Heart left ventricle (tissue), 16 donors: ENCODE results near the gene TARDBP. TPM values are rescaled to one million over a fixed set of nuclear protein-coding genes. Genes with fewer than 3 reads are reported as not detected.
"Not testable (repeated sequence)": the region's sequence is repeated elsewhere in the genome, so short reads cannot be mapped to it uniquely, and the experiment has no call there.

Experiments used
- ATAC-seq, 4 donors: fragments of 200-7000 bp; cut with Tn5 transposase; one replicate each; pipeline ENCODE4 v1.9.1; 2020 to 2022; ENCODE audit warnings: moderate library complexity in 4 of 4, mild to moderate bottlenecking in 3 of 4, moderate number of reproducible peaks in 1 of 4
- DNase-seq, 5 donors: peaks; one replicate each; pipeline ENCODE4 v3.0.0-alpha.2; 2020
- H3K27ac ChIP-seq, 12 donors: fragments of 200-600 bp; sonication (generic) in 4 of 12; one replicate each; pipeline versions ENCODE4 v1.5.0 to v1.8.0; 2016 to 2022; ENCODE audit warnings: mild to moderate bottlenecking in 2 of 12
- H3K27me3 ChIP-seq, 9 donors: fragments of 200-600 bp; sonication (generic) in 2 of 9; one replicate each; pipeline versions ENCODE4 v1.5.1 to v1.8.0; 2016 to 2022; ENCODE audit warnings: mild to moderate bottlenecking in 3 of 9
- H3K36me3 ChIP-seq, 9 donors: fragments of 200-600 bp; sonication (generic) in 2 of 9; one replicate each; pipeline versions ENCODE4 v1.5.0 to v1.8.0; 2018 to 2022; ENCODE audit warnings: mild to moderate bottlenecking in 2 of 9
- H3K4me1 ChIP-seq, 12 donors: fragments of 200-600 bp; sonication (generic) in 4 of 12; one replicate each; pipeline versions ENCODE4 v1.5.0 to v1.8.0; 2016 to 2022; ENCODE audit warnings: mild to moderate bottlenecking in 3 of 12
- H3K4me3 ChIP-seq, 12 donors: fragments of 200-600 bp; sonication (generic) in 4 of 12; one replicate each; pipeline versions ENCODE4 v1.5.0 to v1.8.0; 2017 to 2022; ENCODE audit warnings: mild to moderate bottlenecking in 9 of 12, moderate library complexity in 4 of 12
- H3K9me3 ChIP-seq, 12 donors: fragments of 200-600 bp; sonication (generic) in 4 of 12; one replicate each; pipeline versions ENCODE4 v1.5.0 to v1.8.0; 2016 to 2022; ENCODE audit warnings: mild to moderate bottlenecking in 1 of 12
- POLR2A ChIP-seq, 2 donors: fragments of 450-650 bp; IDR thresholded peaks; one replicate each; pipeline ENCODE4 v1.6.1; 2017; ENCODE audit warnings: antibody characterized with exemption in 2 of 2, mild to moderate bottlenecking in 2 of 2, moderate library complexity in 2 of 2
- WGBS, 4 donors: extraction: QIAGEN DNeasy Blood & Tissue Kit in 2 of 4; methylation state at CpG; one replicate each; pipeline versions ENCODE4 v1.1.5 to v1.1.7; 2013 to 2018; 5-methylcytosine and 5-hydroxymethylcytosine counted together
- intact Hi-C, 10 donors: fragments of 100-400 bp; cut with DNase I; formaldehyde crosslinking; loops; one replicate each; pipeline versions ENCODE4 v1.11.1 to v1.14.2; 2022
- polyA plus RNA-seq, 2 donors: library from polyadenylated mRNA; stranded (reverse); fragments of 200-250 nt; gene quantifications; one replicate each; pipeline ENCODE4 v1.2.3, GENCODE V29; 2013
- total RNA-seq, 9 donors: library from RNA; depleted of rRNA in 2 of 9; stranded (reverse); fragments of >200 nt in 2 of 9; fragmentation: NEBNext Ultra II Directional in 3 of 9; extraction: Animal tissue kit (Norgen Biotek cat#: 25700) in 3 of 9; gene quantifications; one replicate each; pipeline versions ENCODE4 v1.1.0 to v1.2.4, GENCODE V29; 2016 to 2023
- TF ChIP-seq, protein P1 (sequence below), 12 donors: fragments of 200-600 bp; sonication (generic) in 4 of 12; IDR thresholded peaks; one replicate each; pipeline versions ENCODE4 v1.5.0 to v1.8.0; 2018 to 2022; ENCODE audit warnings: antibody characterized with exemption in 12 of 12, mild to moderate bottlenecking in 5 of 12
- donor health status: ischemic (EF 13 %, LVEDD 7.1; RV severe dilation, severe dysfunction).
- donor health status: healthy with polysubstance abuse.
- donor health status: DM: no; HTN: yes; CAD: no.
- donor health status: DM: no; HTN: no; CAD: no.
- donor health status: ischemic (EF 25% LVEDD 6.9; RV normal size, moderate dysfunction).
- donor health status: ischemic (EF 25% LVEDD 5.7; RV mildly dilated, moderate dysfunction).
- donor health status: healthy.
- donor health status: DM: yes; HTN: yes; CAD: no.
- donor health status: ischemic (EF 35%, LVEDD 5.7; RV mildly dilated, moderate dysfunction).
- donor health status: nonischemic (EF 11% LVEDD 7.7; RV severe dilation, severe dysfunction).
- donor health status: DM: yes; HTN: yes; CAD: no.
- donor health status: PGD.
- donor health status: ischemic (EF 29% LVEDD 5.4; RV normal size, mild dysfunction).
- donor health status: nonischemic (EF 23%, LVEDD 6.1; RV moderate dilation, normal function).

The TARDBP gene
- total and polyA plus RNA-seq, 11 donors: 66.3 to 138 (median 103) TPM

DNA sequence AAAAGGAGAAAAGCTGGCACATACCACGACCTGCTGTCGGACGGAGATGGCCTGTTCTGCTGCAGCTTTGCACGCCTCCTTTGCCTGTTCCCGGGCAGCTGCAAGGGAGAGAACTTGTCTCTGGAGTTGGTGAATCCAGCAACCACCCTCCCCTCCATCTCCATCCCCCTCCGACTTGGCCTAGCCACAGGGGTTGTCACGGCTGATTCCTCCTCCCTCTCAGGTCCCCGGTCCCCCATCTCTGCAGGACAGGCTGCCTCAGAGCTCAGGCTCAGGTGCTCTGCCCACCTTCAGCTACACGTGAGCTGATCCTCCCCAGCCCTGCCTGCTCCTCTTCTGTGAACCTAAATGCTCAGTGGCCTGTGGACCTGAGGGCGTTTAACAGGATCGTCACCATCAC is 58.4 kb downstream of the TARDBP start:
- Histone ChIP-seq H3K36me3 (peaks cover 0 to 100% (median 96%) of the 10 kb centered on the region in 9 donors), H3K4me1 (no peaks in the 10 kb centered on the region), H3K9me3 (no peaks in the 10 kb centered on the region), H3K4me3 (no peak overlapping the region), H3K27me3 (no peaks in the 10 kb centered on the region), H3K27ac (no peak overlapping the region)
- DNase-seq (no peak), ATAC-seq (no peak)
- TF ChIP-seq POLR2A (IDR thresholded peaks at IDR 0.05): no peak
- TF ChIP-seq, protein P1, sequence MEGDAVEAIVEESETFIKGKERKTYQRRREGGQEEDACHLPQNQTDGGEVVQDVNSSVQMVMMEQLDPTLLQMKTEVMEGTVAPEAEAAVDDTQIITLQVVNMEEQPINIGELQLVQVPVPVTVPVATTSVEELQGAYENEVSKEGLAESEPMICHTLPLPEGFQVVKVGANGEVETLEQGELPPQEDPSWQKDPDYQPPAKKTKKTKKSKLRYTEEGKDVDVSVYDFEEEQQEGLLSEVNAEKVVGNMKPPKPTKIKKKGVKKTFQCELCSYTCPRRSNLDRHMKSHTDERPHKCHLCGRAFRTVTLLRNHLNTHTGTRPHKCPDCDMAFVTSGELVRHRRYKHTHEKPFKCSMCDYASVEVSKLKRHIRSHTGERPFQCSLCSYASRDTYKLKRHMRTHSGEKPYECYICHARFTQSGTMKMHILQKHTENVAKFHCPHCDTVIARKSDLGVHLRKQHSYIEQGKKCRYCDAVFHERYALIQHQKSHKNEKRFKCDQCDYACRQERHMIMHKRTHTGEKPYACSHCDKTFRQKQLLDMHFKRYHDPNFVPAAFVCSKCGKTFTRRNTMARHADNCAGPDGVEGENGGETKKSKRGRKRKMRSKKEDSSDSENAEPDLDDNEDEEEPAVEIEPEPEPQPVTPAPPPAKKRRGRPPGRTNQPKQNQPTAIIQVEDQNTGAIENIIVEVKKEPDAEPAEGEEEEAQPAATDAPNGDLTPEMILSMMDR (IDR thresholded peaks at IDR 0.05): no peak
- WGBS, 4 donors: 89 to 96% (median 90%) methylated on average over 10 to 11 of the region's 11 CpGs
- intact Hi-C loops: no loop called here

DNA sequence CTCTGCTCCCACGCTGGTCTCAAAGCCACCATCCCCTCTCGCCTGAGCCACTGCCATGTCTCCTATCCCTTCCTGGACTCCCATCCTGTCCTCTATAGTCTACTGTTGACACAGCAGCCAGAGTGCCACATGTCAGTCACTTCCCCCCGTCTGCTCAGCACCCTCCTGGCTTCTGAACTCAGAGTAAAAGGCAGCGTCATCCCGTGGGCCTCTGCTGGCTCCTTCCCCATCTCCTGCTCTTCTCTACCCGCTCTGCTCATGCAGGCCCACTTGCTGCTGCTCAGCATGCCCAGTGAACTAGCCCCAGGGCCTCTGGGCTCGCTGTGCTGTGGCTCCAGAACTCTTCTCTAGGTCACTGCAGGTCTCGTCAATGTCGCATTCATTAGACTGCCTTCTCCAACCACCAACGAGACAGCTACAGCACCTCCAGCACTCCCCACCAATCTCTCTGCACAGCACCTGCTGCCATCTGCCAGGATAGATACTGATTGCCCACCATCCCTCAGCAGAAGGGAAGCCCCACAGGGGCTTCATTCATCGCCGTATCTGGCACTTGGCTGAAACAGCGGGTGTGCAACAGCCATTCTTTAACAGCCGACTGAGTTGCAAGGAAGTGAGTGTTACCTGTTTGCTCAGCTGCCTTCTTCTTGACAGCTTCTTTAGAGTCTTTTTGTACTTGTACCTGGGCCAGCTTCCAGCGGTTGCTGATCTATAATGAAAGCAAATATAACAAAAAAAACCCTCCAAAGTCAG is 59.2 kb downstream of the TARDBP start:
- no peak for ATAC-seq
- intact Hi-C loops: no loop called here
- H3K36me3 ChIP-seq: peaks cover 3 to 100% (median 96%) of the 10 kb centered on the region in 9 donors

DNA sequence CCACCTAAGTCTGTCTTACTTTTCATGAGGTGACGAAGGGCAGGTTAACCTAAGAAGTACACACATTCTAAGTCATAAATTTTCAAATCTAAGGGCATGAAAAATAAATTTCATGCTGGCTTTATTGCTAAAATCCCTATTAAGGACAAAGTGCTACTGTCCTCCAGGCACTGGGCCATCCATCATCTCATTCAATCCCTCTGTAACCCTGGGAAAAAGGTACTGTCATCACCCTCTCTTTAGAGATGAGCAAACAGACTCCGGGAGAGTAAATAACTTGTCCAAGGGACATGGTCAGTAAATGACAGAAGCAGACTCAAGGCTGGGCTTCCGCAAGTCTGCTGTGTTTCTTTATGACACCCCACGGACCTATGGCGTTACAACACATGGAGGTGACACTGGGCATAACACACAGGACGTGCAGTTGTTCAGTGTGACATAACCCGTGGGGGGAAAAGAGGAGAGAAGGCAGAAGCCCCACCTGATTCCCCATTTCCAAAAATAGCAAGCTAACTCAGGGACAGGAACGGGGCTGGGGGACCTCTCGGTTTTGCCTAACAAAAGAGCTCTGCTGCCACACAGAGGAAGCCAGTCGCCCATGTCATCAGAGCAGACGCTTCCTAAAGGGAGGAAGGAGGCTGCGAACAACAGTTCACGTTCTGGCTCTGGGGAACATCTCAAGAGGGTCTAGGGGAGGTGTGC is 59.9 kb downstream of the TARDBP start:
- intact Hi-C loops: no loop called here
- no peaks in the 10 kb centered on the region for H3K27me3 ChIP-seq
- WGBS, 4 donors: 69 to 84% (median 73%) methylated on average over 13 of the region's 13 CpGs
- DNase-seq: no peak
- ATAC-seq: no peak
- H3K27ac ChIP-seq: no peak overlapping the region
- no peak for TF ChIP-seq POLR2A (IDR thresholded peaks at IDR 0.05)
- TF ChIP-seq, protein P1 (IDR thresholded peaks at IDR 0.05): no peak
- no peaks in the 10 kb centered on the region for H3K4me1 ChIP-seq
- no peaks in the 10 kb centered on the region for H3K9me3 ChIP-seq
- H3K4me3 ChIP-seq: no peak overlapping the region
- peaks cover 4 to 100% (median 98%) of the 10 kb centered on the region in 9 donors for H3K36me3 ChIP-seq

More for the DNA sequence above, 59.2 kb downstream of the TARDBP start:
- Histone ChIP-seq H3K4me1 (no peaks in the 10 kb centered on the region), H3K9me3 (no peaks in the 10 kb centered on the region), H3K27me3 (no peaks in the 10 kb centered on the region), H3K4me3 (no peak overlapping the region), H3K27ac (no peak overlapping the region)
- no peak for DNase-seq
- WGBS, 4 donors: 83 to 88% (median 86%) methylated on average over 15 of the region's 15 CpGs
- no peak for TF ChIP-seq POLR2A (IDR thresholded peaks at IDR 0.05)
- TF ChIP-seq, protein P1 (IDR thresholded peaks at IDR 0.05): no peak

DNA sequence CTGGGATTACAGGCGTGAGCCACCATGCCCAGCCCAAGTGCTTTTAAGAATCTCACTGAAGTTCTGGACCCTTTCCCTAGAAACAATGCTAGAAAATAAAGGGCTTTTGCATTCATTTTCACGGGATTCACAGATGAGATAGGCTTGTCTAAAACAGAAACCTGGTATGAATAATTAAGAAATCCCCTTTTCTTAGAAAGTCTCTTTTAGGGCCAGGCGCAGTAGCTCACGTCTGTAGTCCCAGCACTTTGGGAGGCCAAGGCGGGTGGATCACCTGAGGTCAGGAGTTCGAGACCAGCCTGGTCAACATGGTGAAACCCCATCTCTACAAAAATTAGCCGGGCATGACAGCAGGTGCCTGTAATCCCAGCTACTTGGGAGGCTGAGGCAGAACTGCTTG is 60.9 kb downstream of the TARDBP start:
- 94 to 98% (median 96%) methylated on average over 7 of the region's 7 CpGs for WGBS, 4 donors
- ATAC-seq, H3K4me1 ChIP-seq, H3K27me3 ChIP-seq, H3K27ac ChIP-seq, intact Hi-C loops, DNase-seq, H3K4me3 ChIP-seq, H3K9me3 ChIP-seq: not testable (repeated sequence)
- H3K36me3 ChIP-seq: peaks cover 4 to 98% (median 96%) of the 10 kb centered on the region in 9 donors

Other genes with a start within 250 kb of the TARDBP start
- 10 to 100 TPM; 39.5 to 84.9 (median 63.2) TPM for gene CASZ1, start 216.0 kb upstream of the TARDBP start, total RNA-seq
- gene CASZ1, start 216.0 kb upstream of the TARDBP start, polyA plus RNA-seq: 10 to 100 TPM; 28.8 to 50.0 TPM
- not detected for gene MASP2, start 34.6 kb downstream of the TARDBP start, total RNA-seq
- not detected for gene MASP2, start 34.6 kb downstream of the TARDBP start, polyA plus RNA-seq
- 10 to 100 TPM; 29.9 to 88.6 (median 52.7) TPM for gene SRM, start 47.4 kb downstream of the TARDBP start, total RNA-seq
- 100 to 1,000 TPM in 1 of 2 donors, 10 to 100 TPM in 1; 69.5 to 162 TPM for gene SRM, start 47.4 kb downstream of the TARDBP start, polyA plus RNA-seq
- gene EXOSC10, start 87.2 kb downstream of the TARDBP start, total RNA-seq: 10 to 100 TPM; 19.4 to 34.8 (median 22.5) TPM
- gene EXOSC10, start 87.2 kb downstream of the TARDBP start, polyA plus RNA-seq: 10 to 100 TPM; 16.4 to 24.6 TPM
- gene ANGPTL7, start 176.7 kb downstream of the TARDBP start, total RNA-seq: 1 to 10 TPM in 4 of 9 donors, under 1 TPM in 4, not detected in 1; 0.21 to 2.6 (median 1.0) TPM
- under 1 TPM; 0.15 to 0.27 TPM for gene ANGPTL7, start 176.7 kb downstream of the TARDBP start, polyA plus RNA-seq
- 10 to 100 TPM; 26.3 to 43.6 (median 40.6) TPM for gene MTOR, start 249.9 kb downstream of the TARDBP start, total RNA-seq
- gene MTOR, start 249.9 kb downstream of the TARDBP start, polyA plus RNA-seq: 10 to 100 TPM; 17.4 to 31.9 TPM